ENCODE data around the gene HS6ST1.

HS6ST1 gene

DNA sequence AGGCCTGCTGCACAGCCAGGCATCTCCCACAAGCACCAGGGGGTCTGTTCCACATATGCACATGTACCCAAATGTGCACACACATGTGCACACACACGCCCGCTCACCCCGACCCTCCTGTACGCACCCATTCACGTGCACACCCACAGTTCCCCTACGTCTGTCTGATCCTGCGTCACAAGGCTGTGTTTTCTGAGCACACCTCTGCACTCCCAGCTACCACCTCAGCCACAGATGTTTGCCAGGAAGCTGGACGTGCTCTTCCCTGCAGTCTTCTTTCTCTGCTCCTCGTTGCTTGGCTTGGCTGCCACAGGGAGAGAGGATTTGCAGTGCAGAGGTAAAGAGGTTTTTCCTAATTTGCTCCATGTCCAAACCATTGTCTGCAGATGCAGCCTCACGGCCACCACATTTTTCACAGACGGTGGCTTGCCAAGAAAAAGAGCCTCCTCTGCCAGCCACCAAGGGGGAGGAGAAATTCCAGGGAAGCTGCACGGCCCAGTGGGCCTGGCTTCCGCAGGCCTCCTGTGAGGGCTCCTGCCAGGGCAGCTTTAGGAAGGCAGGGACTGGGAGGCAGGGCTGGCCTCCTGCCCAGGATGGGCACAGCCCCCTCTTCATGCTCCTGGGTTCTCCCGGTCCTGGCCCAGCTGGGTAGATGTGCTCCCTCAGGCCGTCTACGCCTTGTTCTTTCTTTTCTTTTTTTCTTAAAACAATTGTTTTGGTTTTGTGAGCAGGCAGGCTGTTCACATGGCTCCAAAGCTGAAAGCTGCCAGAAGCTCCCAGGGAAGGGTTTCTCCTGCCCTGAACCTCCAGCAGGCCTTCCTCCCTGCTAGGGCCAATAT lies 29.3 kb upstream of the HS6ST1 start:
- peak; percentile 92 for DNase-seq (ENCODE audit: low spot score)

GRCh38 chr2:128347171-128347558 lies 28.5 kb upstream of the HS6ST1 start:
- DNase-seq (ENCODE audit: low spot score) = no peak

- no peak for DNase-seq (ENCODE audit: low spot score)
Observed at GRCh38 chr2:128346291-128347170, 27.9 kb upstream of the HS6ST1 start.

DNA sequence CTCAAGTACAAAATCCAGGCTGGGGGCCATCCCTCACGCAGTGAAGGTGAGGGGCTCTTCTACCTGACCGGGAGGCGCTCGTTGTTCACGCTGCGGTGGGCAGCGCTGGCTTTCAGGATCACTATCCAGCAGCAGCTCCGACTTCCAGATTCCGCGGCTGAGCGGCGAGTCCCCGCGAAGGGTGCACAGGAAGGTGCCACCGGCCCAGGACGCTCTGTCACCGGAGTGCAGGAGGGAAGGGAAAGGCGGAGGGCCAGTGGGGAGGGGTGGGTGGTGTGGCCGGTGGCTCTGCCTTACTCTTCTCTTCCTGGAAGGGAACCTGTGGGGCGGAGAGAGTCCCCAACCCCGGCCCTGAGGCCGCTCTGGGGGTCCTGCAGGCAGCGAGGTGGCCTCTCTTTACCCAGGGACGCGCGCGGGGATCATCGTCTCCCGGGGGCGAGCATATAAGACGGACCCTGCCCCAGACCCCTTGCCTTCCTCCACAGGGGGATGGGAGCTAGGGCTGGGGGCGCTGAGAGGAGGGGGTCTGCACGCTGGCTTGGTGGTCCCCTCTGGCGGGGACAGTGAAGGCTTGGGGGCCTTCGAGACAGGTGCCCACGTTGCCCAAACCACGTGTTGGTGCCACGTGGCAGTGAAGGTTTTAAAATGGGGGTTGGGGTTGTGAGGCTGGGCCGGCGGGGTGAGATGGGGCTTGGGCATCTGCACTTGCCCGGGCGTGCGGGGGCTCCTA lies 26.9 kb upstream of the HS6ST1 start:
- no peak for DNase-seq (ENCODE audit: low spot score)

- no peak for DNase-seq (ENCODE audit: low spot score)
Observed at GRCh38 chr2:128344101-128344500, 25.4 kb upstream of the HS6ST1 start.

DNA sequence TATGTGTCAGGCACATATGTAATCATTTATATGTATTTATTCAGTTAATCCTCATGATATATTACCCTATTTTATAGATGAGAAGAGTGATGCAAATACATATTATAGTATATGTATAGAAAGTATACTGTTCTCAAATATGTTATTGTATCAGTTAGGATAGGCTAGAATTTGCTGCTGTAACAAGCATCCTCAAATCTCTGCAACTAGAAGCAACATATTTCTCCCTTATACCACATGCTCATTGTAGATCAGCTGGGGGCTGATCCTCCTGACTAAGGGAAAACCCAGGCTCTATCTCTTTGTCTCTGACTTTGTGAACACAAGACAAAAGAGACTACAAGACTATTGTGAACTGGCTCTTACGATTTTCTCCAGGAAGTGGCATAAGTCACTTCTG lies 24.8 kb upstream of the HS6ST1 start:
- no peak for DNase-seq (ENCODE audit: low spot score)

DNA sequence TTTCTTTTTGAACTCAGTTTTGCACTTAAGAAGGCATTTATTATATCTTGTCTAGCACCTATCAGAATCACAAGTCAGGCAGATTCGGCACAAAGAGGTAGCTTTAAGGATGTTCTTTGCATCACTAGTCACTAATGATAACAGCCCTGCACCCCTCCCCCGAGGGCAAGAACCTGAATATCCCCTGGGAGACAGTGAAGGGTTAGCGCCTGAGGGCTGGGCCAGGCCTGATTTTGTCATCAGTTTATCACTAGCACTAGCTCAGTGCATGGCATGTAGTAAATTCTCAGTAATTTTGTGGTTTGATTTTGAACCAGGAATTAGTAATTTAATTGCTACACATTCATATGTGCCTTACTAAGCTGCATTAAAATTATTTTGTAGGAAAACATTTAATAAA lies 23.9 kb upstream of the HS6ST1 start:
- DNase-seq (ENCODE audit: low spot score) = no peak

- no peak for DNase-seq (ENCODE audit: low spot score)
Observed at GRCh38 chr2:128341621-128342020, 23.0 kb upstream of the HS6ST1 start.

DNA sequence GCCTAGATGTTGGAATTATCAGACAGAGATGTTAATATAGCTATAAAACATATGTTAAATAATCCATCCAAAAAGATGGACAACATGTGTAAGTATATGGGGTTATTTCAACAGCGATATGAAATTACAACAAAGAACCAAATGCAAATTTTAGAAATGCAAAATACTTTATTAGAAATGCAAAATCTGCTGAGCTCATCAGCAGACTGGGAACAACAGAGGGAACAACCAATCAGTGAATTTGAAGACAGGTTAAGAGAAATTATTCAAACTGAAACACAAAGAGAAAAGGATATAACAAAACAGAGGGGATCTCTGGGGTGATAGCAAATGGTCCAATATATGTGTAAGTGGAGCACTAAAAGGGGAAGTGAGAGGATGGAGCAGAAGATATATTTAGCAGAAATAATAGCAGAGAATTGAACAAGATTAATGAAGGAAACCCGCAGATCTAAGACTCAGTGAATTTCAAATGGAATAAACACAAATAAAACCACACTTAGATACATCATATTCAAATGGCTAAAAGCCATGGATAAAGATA lies 13.5 kb upstream of the HS6ST1 start:
- DNase-seq (ENCODE audit: low spot score) = no peak

GRCh38 chr2:128330583-128330982 lies 11.9 kb upstream of the HS6ST1 start:
- DNase-seq (ENCODE audit: low spot score) = no peak

DNA sequence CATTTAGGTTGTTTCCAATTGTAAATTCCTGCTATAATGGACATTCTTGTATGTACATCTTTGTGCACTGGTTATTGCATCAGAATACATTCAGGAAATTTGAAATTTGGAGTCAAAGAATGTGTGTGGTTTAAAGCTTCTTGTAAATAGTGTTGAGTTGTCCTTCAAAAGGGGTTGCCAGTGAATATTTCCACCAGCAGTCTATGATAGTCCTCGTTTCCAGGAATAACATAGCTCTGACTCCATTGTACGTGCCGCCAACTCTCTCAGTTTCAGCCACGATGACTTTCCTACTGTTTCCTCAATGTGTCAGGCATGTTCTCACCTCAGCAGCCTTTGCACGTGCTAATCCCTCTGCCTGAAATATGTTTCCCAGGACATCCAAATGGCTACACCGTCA lies 10.9 kb upstream of the HS6ST1 start:
- DNase-seq (ENCODE audit: low spot score) = peak; percentile 62

DNA sequence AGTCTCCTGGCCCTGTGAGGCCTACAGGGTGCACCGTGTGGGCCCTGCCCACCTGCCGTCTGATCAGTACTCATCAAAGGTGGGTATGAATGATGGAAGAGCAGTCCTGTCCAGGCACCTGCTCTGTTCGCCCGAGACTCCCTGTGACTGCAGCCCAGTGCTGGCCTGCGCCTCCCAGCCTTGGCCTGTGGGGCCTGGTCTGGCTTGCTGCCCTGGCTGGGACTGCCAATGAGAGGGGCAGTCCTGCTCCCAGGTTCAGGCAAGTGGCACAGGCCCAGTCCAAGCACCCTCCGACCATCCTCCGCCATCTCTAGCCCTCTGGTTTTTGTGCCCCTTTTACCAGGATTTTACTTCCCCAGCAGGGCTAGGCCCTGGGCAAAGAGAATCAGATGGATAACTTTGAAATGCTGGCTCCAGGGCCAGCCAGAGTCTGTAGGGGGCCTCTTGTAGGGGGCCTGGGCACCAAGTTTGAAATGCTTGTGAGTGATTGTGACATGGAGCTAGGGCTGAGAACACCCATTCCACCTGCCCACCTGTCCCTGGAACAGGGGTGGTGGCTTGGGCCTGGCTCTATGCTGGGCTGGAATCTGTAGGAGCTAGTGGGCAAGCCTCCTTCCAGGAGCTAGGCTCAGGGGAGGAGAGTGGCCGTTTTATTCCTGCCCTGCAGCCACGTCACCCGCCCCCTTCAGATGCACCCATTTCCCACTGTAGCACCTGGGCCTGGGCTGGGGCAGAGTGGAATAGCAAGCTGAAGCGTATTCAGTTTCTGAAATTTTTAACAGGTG lies 8.7 kb upstream of the HS6ST1 start:
- no peak for DNase-seq (ENCODE audit: low spot score)

DNA sequence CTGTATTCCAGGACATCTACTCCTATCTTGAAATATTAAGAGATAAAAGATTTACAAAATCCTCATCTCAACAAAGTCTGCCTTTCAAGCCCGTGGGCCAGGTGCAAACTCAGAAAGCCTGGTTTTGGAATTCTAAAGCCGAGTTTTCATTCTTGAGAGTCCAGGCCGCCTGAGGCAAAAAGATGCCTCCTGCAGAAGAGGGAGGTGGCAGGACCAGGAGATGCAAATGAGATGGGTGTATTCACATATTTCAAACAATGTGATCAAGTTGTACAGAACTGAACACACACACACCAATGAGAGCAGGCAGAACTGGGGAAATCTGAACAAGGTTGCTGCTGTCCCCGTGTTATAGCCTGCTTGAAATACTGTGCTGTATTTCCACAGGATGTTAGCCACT lies 7.7 kb upstream of the HS6ST1 start:
- no peak for DNase-seq (ENCODE audit: low spot score)

GRCh38 chr2:128325611-128326181 lies 7.0 kb upstream of the HS6ST1 start:
- DNase-seq (ENCODE audit: low spot score) = no peak

- DNase-seq (ENCODE audit: low spot score) = no peak
Observed at GRCh38 chr2:128324897-128325410, 6.3 kb upstream of the HS6ST1 start.

GRCh38 chr2:128324008-128324896 lies 5.6 kb upstream of the HS6ST1 start:
- DNase-seq (ENCODE audit: low spot score) = no peak

GRCh38 chr2:128323555-128323931 lies 4.9 kb upstream of the HS6ST1 start:
- no peak for DNase-seq (ENCODE audit: low spot score)

DNA sequence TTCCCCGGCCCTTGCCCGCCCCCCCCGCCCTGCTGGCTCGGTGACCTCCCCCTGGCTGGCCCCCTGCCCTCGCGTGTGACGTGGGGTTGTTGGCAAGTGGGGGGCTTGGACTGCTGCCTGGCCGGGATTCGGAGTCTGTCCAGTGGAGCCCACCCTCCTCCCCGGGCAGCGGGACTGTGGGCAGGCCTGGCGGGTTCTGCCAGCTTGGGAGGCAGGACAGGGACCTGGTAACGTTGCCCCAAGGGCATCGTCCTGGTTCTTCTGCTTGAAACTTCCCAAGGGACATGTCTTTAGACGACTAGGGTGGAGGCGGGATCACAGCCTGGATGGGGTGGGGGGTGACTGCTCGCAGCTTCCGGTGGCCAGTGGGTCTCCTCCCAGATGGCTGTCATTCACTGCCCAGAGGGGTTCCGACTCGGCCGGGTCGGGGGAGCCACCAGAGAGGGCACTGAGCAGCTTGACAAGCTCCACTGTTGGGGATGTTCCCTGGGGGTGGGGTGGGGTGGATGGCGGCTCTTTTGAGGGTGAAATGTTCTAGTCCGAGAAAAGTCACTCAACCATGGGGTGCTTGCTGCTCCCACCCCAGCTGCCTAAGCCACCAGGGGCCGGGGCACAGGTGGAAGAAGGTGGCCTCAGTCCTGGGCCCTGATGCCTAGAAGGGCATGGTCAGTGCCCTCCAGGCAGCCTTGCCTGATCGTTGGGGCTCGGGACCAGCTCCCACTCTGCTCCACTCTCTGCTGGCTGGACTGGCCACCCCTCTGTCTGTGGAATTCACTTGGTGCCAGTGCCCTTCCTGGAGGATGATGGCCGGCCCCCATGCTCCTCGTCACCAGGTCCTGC lies 4.3 kb upstream of the HS6ST1 start:
- no peak for DNase-seq (ENCODE audit: low spot score)

Measured in GM03348 (cell line).